SK-N-SH treated with all-trans-retinoic acid at 6 μM for 48 hours (cell line): ENCODE results near the gene ZSWIM2.

Source experiments
- ATAC-seq: fragments of 200-7000 bp; cut with Tn5 transposase; 3 replicates; pipeline ENCODE4 v1.9.1; 2020; ENCODE audit warnings: mild to moderate bottlenecking, moderate library complexity
- ARNTL ChIP-seq: fragments of 450-650 bp; formaldehyde crosslinking; IDR thresholded peaks from 2 replicates; pipeline ENCODE4 v1.5.0; 2020; ENCODE audit warnings: low read depth, mild to moderate bottlenecking, moderate library complexity, borderline replicate concordance
- BACH2 ChIP-seq: fragments of 250-450 bp; sonication (Bioruptor Pico); IDR thresholded peaks from 2 replicates; pipeline ENCODE4 v1.9.0; 2021; ENCODE audit warnings: mild to moderate bottlenecking, borderline replicate concordance
- CSDC2 ChIP-seq: fragments of 250-450 bp; sonication (Bioruptor Pico); IDR thresholded peaks from 2 replicates; pipeline ENCODE4 v1.5.0; 2020; ENCODE audit warnings: mild to moderate bottlenecking, moderate library complexity
- ESRRG ChIP-seq: fragments of 250-450 bp; sonication (Bioruptor Pico); IDR thresholded peaks from 2 replicates; pipeline ENCODE4 v1.6.1; 2021; ENCODE audit warnings: mild to moderate bottlenecking
- ISL1 ChIP-seq: fragments of 250-450 bp; sonication (Bioruptor Pico); IDR thresholded peaks from 2 replicates; pipeline ENCODE4 v2.1.2; 2022; ENCODE audit warnings: mild to moderate bottlenecking, moderate library complexity
- OSR1 ChIP-seq: fragments of 250-450 bp; sonication (Bioruptor Pico); IDR thresholded peaks from 2 replicates; pipeline ENCODE4 v1.8.0; 2022; ENCODE audit warnings: moderate library complexity, mild to moderate bottlenecking, inconsistent platforms
- PATZ1 ChIP-seq: fragments of 250-450 bp; sonication (Bioruptor Pico); IDR thresholded peaks from 2 replicates; pipeline ENCODE4 v1.8.0; 2020; ENCODE audit warnings: mild to moderate bottlenecking, moderate library complexity, borderline replicate concordance
- PPARA ChIP-seq: fragments of 250-450 bp; sonication (Bioruptor Pico); IDR thresholded peaks from 2 replicates; pipeline ENCODE4 v1.5.0; 2020; ENCODE audit warnings: mild to moderate bottlenecking, borderline replicate concordance
- RARB ChIP-seq: fragments of 250-450 bp; sonication (Bioruptor Pico); IDR thresholded peaks from 2 replicates; pipeline ENCODE4 v1.8.0; 2021; ENCODE audit warnings: mild to moderate bottlenecking, moderate library complexity
- SNAI2 ChIP-seq: fragments of 250-450 bp; sonication (Bioruptor Pico); IDR thresholded peaks from 2 replicates; pipeline ENCODE4 v1.5.0; 2020; ENCODE audit warnings: mild to moderate bottlenecking, moderate library complexity
- TOX ChIP-seq: fragments of 250-450 bp; sonication (Bioruptor Pico); IDR thresholded peaks from 2 replicates; pipeline ENCODE4 v1.8.0; 2021; ENCODE audit warnings: mild to moderate bottlenecking, moderate library complexity, borderline replicate concordance
- TSHZ2 ChIP-seq: fragments of 250-450 bp; sonication (Bioruptor Pico); IDR thresholded peaks from 2 replicates; pipeline ENCODE4 v1.5.0; 2020; ENCODE audit warnings: mild to moderate bottlenecking, moderate library complexity
- ZNF565 ChIP-seq: fragments of 450-650 bp; formaldehyde crosslinking; conservative IDR thresholded peaks from 2 replicates; pipeline ENCODE4 v1.5.0; 2020; ENCODE audit warnings: low read depth, mild to moderate bottlenecking, moderate library complexity
- ZNF70 ChIP-seq: fragments of 450-650 bp; formaldehyde crosslinking; IDR thresholded peaks from 2 replicates; pipeline ENCODE4 v1.5.0; 2020; ENCODE audit warnings: mild to moderate bottlenecking, moderate library complexity
- ZNF8 ChIP-seq: fragments of 450-650 bp; formaldehyde crosslinking; IDR thresholded peaks from 2 replicates; pipeline ENCODE4 v1.5.0; 2020; ENCODE audit warnings: mild to moderate bottlenecking, moderate library complexity
- TF ChIP-seq, protein P1 (sequence below): fragments of 250-450 bp; sonication (Bioruptor Pico); IDR thresholded peaks from 2 replicates; pipeline ENCODE4 v1.5.1; 2020; ENCODE audit warnings: low read depth, mild to moderate bottlenecking, moderate library complexity
- TF ChIP-seq, protein P2 (sequence below): fragments of 250-450 bp; sonication (Bioruptor Pico); IDR thresholded peaks from 2 replicates; pipeline ENCODE4 v1.5.1; 2021; ENCODE audit warnings: mild to moderate bottlenecking, moderate library complexity
- TF ChIP-seq, protein P3 (sequence below): fragments of 250-450 bp; sonication (Bioruptor Pico); IDR thresholded peaks from 2 replicates; pipeline ENCODE4 v1.8.0; 2021; ENCODE audit warnings: low read depth, mild to moderate bottlenecking, moderate library complexity, borderline replicate concordance

The ZSWIM2 gene

GRCh38 chr2:186889101-186889879 is 40.3 kb upstream of the ZSWIM2 start:
- TF ChIP-seq PATZ1 (no peak), ESRRG (CRISPR knock-in tag) (no peak), ZNF70 (CRISPR knock-in tag) (no peak)
- TF ChIP-seq, protein P1, sequence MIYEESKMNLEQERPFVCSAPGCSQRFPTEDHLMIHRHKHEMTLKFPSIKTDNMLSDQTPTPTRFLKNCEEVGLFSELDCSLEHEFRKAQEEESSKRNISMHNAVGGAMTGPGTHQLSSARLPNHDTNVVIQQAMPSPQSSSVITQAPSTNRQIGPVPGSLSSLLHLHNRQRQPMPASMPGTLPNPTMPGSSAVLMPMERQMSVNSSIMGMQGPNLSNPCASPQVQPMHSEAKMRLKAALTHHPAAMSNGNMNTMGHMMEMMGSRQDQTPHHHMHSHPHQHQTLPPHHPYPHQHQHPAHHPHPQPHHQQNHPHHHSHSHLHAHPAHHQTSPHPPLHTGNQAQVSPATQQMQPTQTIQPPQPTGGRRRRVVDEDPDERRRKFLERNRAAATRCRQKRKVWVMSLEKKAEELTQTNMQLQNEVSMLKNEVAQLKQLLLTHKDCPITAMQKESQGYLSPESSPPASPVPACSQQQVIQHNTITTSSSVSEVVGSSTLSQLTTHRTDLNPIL = no peak
- TF ChIP-seq, protein P2, sequence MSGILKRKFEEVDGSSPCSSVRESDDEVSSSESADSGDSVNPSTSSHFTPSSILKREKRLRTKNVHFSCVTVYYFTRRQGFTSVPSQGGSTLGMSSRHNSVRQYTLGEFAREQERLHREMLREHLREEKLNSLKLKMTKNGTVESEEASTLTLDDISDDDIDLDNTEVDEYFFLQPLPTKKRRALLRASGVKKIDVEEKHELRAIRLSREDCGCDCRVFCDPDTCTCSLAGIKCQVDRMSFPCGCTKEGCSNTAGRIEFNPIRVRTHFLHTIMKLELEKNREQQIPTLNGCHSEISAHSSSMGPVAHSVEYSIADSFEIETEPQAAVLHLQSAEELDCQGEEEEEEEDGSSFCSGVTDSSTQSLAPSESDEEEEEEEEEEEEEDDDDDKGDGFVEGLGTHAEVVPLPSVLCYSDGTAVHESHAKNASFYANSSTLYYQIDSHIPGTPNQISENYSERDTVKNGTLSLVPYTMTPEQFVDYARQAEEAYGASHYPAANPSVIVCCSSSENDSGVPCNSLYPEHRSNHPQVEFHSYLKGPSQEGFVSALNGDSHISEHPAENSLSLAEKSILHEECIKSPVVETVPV (CRISPR knock-in tag) = no peak
- no peak for ATAC-seq

DNA sequence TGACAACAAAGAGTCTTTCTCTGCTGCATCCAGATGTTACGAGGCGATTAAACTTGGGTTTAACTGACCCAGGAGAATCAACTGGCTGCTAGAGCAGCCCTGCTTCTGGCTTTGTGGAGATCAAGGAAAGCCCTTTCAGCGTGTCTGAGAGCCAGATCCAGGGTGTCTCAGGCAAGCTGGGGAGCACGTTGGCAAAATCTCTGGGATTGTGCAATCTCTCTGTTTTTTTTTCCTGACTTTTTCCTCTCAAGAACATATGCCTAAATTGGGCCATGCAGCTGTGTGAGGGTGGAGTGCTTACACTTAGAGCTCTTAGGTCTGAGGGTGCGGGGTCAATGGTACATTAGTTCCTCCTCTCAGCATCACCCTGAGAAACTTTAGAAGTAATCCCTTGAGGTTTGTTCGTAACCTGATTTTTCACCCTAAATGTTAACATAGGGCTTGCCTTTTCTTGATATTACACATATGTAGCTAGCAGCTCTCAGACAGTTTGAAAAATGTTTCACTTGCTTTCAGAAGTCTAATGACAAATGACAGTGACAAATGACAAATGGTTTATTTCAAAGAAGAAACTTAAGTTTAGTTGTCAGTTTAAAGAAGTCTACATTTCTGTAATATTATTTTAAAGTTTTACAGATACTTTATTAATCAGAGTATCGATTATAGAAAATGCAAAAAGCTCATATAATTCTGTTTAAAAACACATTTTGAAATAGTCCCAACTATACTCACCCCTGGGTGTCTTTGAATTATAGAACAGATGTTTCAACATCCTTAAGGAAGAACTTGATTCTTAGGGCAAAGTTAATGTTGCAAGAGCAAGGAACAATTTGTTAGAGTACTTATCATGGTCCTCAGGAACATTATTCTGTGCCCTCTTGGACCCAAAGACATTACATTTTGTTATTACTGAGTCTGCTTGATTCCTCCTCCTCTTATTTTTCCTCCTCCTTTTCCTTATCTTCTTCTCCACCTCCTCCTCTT is 38.4 kb upstream of the ZSWIM2 start:
- ATAC-seq = no peak
- TF ChIP-seq OSR1 (CRISPR knock-in tag) (no peak), PATZ1 (no peak), ARNTL (no peak), ZNF565 (CRISPR knock-in tag) (no peak), TSHZ2 (CRISPR knock-in tag) (no peak), SNAI2 (CRISPR knock-in tag) (no peak), RARB (no peak), ZNF8 (CRISPR knock-in tag) (no peak), ISL1 (CRISPR knock-in tag) (no peak), TOX (CRISPR knock-in tag) (no peak), ZNF70 (CRISPR knock-in tag) (no peak), CSDC2 (CRISPR knock-in tag) (no peak), BACH2 (CRISPR knock-in tag) (no peak), PPARA (CRISPR knock-in tag) (no peak)
- TF ChIP-seq, protein P1 = no peak
- TF ChIP-seq, protein P3, sequence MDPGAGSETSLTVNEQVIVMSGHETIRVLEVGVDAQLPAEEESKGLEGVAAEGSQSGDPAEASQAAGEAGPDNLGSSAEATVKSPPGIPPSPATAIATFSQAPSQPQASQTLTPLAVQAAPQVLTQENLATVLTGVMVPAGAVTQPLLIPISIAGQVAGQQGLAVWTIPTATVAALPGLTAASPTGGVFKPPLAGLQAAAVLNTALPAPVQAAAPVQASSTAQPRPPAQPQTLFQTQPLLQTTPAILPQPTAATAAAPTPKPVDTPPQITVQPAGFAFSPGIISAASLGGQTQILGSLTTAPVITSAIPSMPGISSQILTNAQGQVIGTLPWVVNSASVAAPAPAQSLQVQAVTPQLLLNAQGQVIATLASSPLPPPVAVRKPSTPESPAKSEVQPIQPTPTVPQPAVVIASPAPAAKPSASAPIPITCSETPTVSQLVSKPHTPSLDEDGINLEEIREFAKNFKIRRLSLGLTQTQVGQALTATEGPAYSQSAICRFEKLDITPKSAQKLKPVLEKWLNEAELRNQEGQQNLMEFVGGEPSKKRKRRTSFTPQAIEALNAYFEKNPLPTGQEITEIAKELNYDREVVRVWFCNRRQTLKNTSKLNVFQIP (CRISPR knock-in tag) = no peak
- TF ChIP-seq, protein P2 (CRISPR knock-in tag) = no peak
